T-cell (primary cell): ENCODE measurements around the gene SLC27A2. TPM values are rescaled to one million over a fixed set of nuclear protein-coding genes. Genes with fewer than 3 reads are reported as not detected.

Experiments used
- ATAC-seq, 4 experiments: fragments of 200-7000 bp in 3 of 4; fragments of 150-1000 bp in 1 of 4; cut with Tn5 transposase; replicated peaks in 1 of 4; 1 replicate in 3 of 4; 2 replicates in 1 of 4; pipeline ENCODE4 v1.10.0; 2021; ENCODE audit warnings: moderate library complexity in 3 of 4, mild to moderate bottlenecking in 2 of 4, moderate number of reproducible peaks in 1 of 4
- CTCF ChIA-PET, 2 donors: fragments of 300-600 bp; sonication (Branson Sonifier 250); formaldehyde crosslinking; loops; one replicate each; lab custom pipeline; 2022; ENCODE audit warnings: antibody characterized with exemption in 2 of 2; lab: Charles Lee
- POLR2A ChIA-PET, 2 donors: fragments of 300-600 bp; sonication (Branson Sonifier 250); formaldehyde crosslinking; loops; one replicate each; lab custom pipeline; 2022; ENCODE audit warnings: antibody characterized with exemption in 2 of 2; lab: Charles Lee
- DNase-seq, 35 experiments: peaks; one replicate each; pipeline versions ENCODE4 v3.0.0 to v3.0.0-alpha.2; 2013 to 2023
- H3K27ac ChIP-seq: one replicate; pipeline ENCODE4 v1.5.1; 2013; ENCODE audit warnings: low read length
- H3K27me3 ChIP-seq, 2 experiments: replicated peaks in 1 of 2; 1 replicate in 1 of 2; 2 replicates in 1 of 2; pipeline versions ENCODE4 v1.6.1 to v1.7.0; 2013; ENCODE audit warnings: low read length in 1 of 2, mixed read lengths in 1 of 2; ENCODE audit not compliant: control insufficient read depth in 2 of 2, insufficient read depth in 2 of 2; ENCODE audit errors: extremely low read depth in 1 of 2
- H3K36me3 ChIP-seq, 2 donors: 1 replicate in 1 of 2; 2 replicates in 1 of 2; pipeline versions ENCODE4 v1.6.1 to v1.7.0; 2013; ENCODE audit warnings: low read length in 1 of 2; ENCODE audit not compliant: control insufficient read depth in 2 of 2, insufficient read depth in 1 of 2; ENCODE audit errors: extremely low read depth in 1 of 2
- H3K4me1 ChIP-seq, 2 experiments: 1 replicate in 1 of 2; 2 replicates in 1 of 2; pipeline versions ENCODE4 v1.6.1 to v1.7.0; 2013; ENCODE audit warnings: low read length in 2 of 2, mixed read lengths in 1 of 2; ENCODE audit not compliant: insufficient read depth in 2 of 2, control insufficient read depth in 1 of 2; ENCODE audit errors: extremely low read depth in 1 of 2
- H3K4me3 ChIP-seq, 2 donors: 1 replicate in 1 of 2; 2 replicates in 1 of 2; pipeline versions ENCODE4 v1.5.1 to v1.7.0; 2013; ENCODE audit warnings: mild to moderate bottlenecking in 2 of 2, low read length in 1 of 2, moderate library complexity in 1 of 2; ENCODE audit not compliant: control insufficient read depth in 1 of 2; ENCODE audit errors: extremely low read depth in 1 of 2
- H3K9me3 ChIP-seq: 2 replicates; pipeline ENCODE4 v1.7.0; 2013
- H3K27ac Mint-ChIP-seq, 2 donors: one replicate each; pipeline ENCODE4 v1.8.0; 2020 to 2021; ENCODE audit warnings: mild to moderate bottlenecking in 2 of 2, mixed read lengths in 2 of 2
- H3K27me3 Mint-ChIP-seq, 2 donors: one replicate each; pipeline ENCODE4 v1.8.0; 2021 to 2022; ENCODE audit warnings: mixed read lengths in 2 of 2
- H3K36me3 Mint-ChIP-seq: one replicate; pipeline ENCODE4 v1.8.0; 2021; ENCODE audit warnings: mixed read lengths
- H3K4me1 Mint-ChIP-seq, 3 donors: one replicate each; pipeline ENCODE4 v1.8.0; 2020 to 2022; ENCODE audit warnings: mixed read lengths in 3 of 3, mild to moderate bottlenecking in 1 of 3
- H3K4me3 Mint-ChIP-seq, 3 donors: one replicate each; pipeline ENCODE4 v1.8.0; 2020 to 2022; ENCODE audit warnings: mild to moderate bottlenecking in 3 of 3, mixed read lengths in 3 of 3, moderate library complexity in 3 of 3
- H3K9me3 Mint-ChIP-seq, 3 donors: one replicate each; pipeline ENCODE4 v1.8.0; 2020 to 2022; ENCODE audit warnings: mixed read lengths in 3 of 3
- WGBS: methylation state at CpG from one replicate; pipeline ENCODE4 v1.1.5; 2013; ENCODE audit warnings: missing lambda C conversion rate; ENCODE audit not compliant: insufficient coverage; 5-methylcytosine and 5-hydroxymethylcytosine counted together
- total RNA-seq, 35 experiments: library from RNA in 6 of 35; stranded (reverse) in 6 of 35; fragments of 120-200 nt in 1 of 35; gene quantifications; one replicate each; pipeline versions ENCODE4 v1.2.1 to v1.2.4 and lab custom pipeline; 2013 to 2026

SLC27A2 gene
- total RNA-seq, 5 donors from 2014 or later (not counting 1 experiment from before 2014, with no cell fraction given), result 0.56 to 1.1 (median 0.70) TPM

- H3K4me1 ChIP-seq, result no peaks in the 10 kb centered on the region
- H3K4me3 ChIP-seq, result no peak overlapping the region
- no peak for ATAC-seq
- no peak overlapping the region for H3K27ac ChIP-seq
- H3K9me3 ChIP-seq, result no peaks in the 10 kb centered on the region
- WGBS, result 100% methylated on average over 2 of the region's 3 CpGs
- no peak for DNase-seq
- Mint-ChIP-seq H3K36me3 (peaks cover 28% of the 10 kb centered on the region), H3K27me3 (no peaks in the 10 kb centered on the region), H3K9me3 (no peaks in the 10 kb centered on the region), H3K27ac (no peak overlapping the region), H3K4me1 (no peaks in the 10 kb centered on the region), H3K4me3 (no peak overlapping the region)
- peaks cover 0 to 2% of the 10 kb centered on the region in 2 donors for H3K36me3 ChIP-seq
- ChIA-PET POLR2A (no interaction called here), CTCF (interaction anchor here in 1 of 2 donors (1.1 kb wide), 1 partner anchor 36 kb away, joined by 3 read pairs; no protein-coding TSS in a partner anchor)
- H3K27me3 ChIP-seq, result no peaks in the 10 kb centered on the region
Observed at GRCh38 chr15:50280271-50280670, 98.3 kb downstream of the SLC27A2 start.

DNA sequence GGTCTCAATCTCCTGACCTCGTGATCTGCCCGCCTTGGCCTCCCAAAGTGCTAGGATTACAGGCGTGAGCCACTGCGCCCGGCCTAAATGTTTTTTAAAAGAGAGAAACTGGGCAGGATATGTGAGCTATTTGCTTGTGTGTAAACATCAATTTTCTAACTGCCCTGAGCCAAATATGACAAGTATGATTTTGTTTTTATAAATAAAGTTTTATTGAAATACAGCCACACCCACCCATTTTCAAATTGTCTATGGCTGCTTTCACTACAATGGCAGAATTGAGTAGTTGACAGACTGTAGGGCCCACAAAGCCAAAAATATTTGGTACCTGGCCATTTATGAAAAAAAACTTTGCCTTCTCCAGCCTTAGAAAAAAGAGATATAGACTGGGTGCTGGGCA lies 99.4 kb downstream of the SLC27A2 start:
- Histone ChIP-seq H3K27ac (no peak overlapping the region), H3K9me3 (no peaks in the 10 kb centered on the region), H3K36me3 (peaks cover 0 to 5% of the 10 kb centered on the region in 2 donors), H3K4me3 (no peak overlapping the region), H3K4me1 (no peaks in the 10 kb centered on the region), H3K27me3 (no peaks in the 10 kb centered on the region)
- Mint-ChIP-seq H3K9me3 (no peaks in the 10 kb centered on the region), H3K4me1 (no peaks in the 10 kb centered on the region), H3K36me3 (peaks cover 32% of the 10 kb centered on the region), H3K27ac (no peak overlapping the region), H3K4me3 (no peak overlapping the region), H3K27me3 (no peaks in the 10 kb centered on the region)
- POLR2A ChIA-PET, result no interaction called here
- WGBS, result no CpG with 5 or more reads among the region's 5 CpGs
- ATAC-seq (no peak), DNase-seq (no peak)
- CTCF ChIA-PET, result no interaction called here

Other genes starting within 250 kb of the SLC27A2 start
- gene ATP8B4, start 63.0 kb upstream of the SLC27A2 start, total RNA-seq, result 1 to 10 TPM in 4 of 5 donors, under 1 TPM in 1; 0.72 to 2.4 (median 1.3) TPM
- gene HDC, start 83.5 kb downstream of the SLC27A2 start, total RNA-seq, result 1 to 10 TPM in 2 of 5 donors, under 1 TPM in 2, not detected in 1; 0.26 to 4.3 (median 2.5) TPM
- gene GABPB1, start 173.0 kb downstream of the SLC27A2 start, total RNA-seq, result 10 to 100 TPM; 15.4 to 21.6 (median 19.5) TPM
- gene USP8, start 242.2 kb downstream of the SLC27A2 start, total RNA-seq, result 10 to 100 TPM; 45.0 to 56.0 (median 52.7) TPM